Esophagus muscularis mucosa (tissue), 4 donors: ENCODE results near the gene PACRGL. TPM values are rescaled to one million over a fixed set of nuclear protein-coding genes. Genes with fewer than 3 reads are reported as not detected.

Source experiments
- DNase-seq: peaks from one replicate; pipeline ENCODE4 v3.0.0-alpha.2; 2017; ENCODE audit errors: extremely low spot score
- H3K27ac ChIP-seq, 4 donors: fragments of 200-600 bp; sonication (generic); replicated peaks in 1 of 4; 1 replicate in 3 of 4; 2 replicates in 1 of 4; pipeline ENCODE4 v1.5.1; 2016 to 2019; ENCODE audit warnings: mild to moderate bottlenecking in 1 of 4
- H3K27me3 ChIP-seq, 4 donors: fragments of 200-600 bp; sonication (generic); one replicate each; pipeline versions ENCODE4 v1.5.1 to v1.6.0; 2016 to 2019
- H3K36me3 ChIP-seq, 4 donors: fragments of 200-600 bp; sonication (generic); one replicate each; pipeline ENCODE4 v1.5.1; 2016 to 2019
- H3K4me1 ChIP-seq, 4 donors: fragments of 200-600 bp; sonication (generic); one replicate each; pipeline ENCODE4 v1.5.1; 2016 to 2019
- H3K4me3 ChIP-seq, 4 donors: fragments of 200-600 bp; sonication (generic); 1 replicate in 2 of 4; 2 replicates in 2 of 4; pipeline ENCODE4 v1.5.1; 2016 to 2019; ENCODE audit warnings: mild to moderate bottlenecking in 4 of 4, moderate library complexity in 1 of 4
- H3K9me3 ChIP-seq, 4 donors: fragments of 200-600 bp; sonication (generic); 1 replicate in 3 of 4; 2 replicates in 1 of 4; pipeline ENCODE4 v1.5.1; 2016 to 2019
- EP300 ChIP-seq: sonication (generic); formaldehyde crosslinking; IDR thresholded peaks from one replicate; pipeline ENCODE4 v1.6.1; 2017; ENCODE audit warnings: antibody characterized with exemption
- POLR2A ChIP-seq: fragments of 450-650 bp; IDR thresholded peaks from one replicate; pipeline ENCODE4 v1.6.1; 2017; ENCODE audit warnings: antibody characterized with exemption, moderate library complexity, mild to moderate bottlenecking, low read depth
- POLR2AphosphoS5 ChIP-seq, 2 donors: sonication (generic); formaldehyde crosslinking; IDR thresholded peaks; one replicate each; pipeline ENCODE4 v1.6.1; 2017; ENCODE audit warnings: antibody characterized with exemption in 2 of 2
- WGBS: methylation state at CpG from one replicate; pipeline ENCODE4 v1.1.5; 2018; 5-methylcytosine and 5-hydroxymethylcytosine counted together
- intact Hi-C: fragments of 100-400 bp; cut with DNase I; formaldehyde crosslinking; loops from one replicate; pipeline ENCODE4 v1.15.1; 2023
- total RNA-seq, 4 donors: library from RNA; depleted of rRNA; stranded (reverse); fragments of >200 nt; gene quantifications; one replicate each; pipeline versions ENCODE4 v1.1.0 to v1.2.1, GENCODE V29; 2016
- TF ChIP-seq, protein P1 (sequence below), 3 experiments: fragments of 200-600 bp in 2 of 3; fragments of 450-650 bp in 1 of 3; sonication (generic) in 2 of 3; IDR thresholded peaks; one replicate each; pipeline ENCODE4 v1.5.1; 2017 to 2019; ENCODE audit warnings: antibody characterized with exemption in 3 of 3, mild to moderate bottlenecking in 2 of 3, moderate library complexity in 1 of 3

Gene PACRGL
- total RNA-seq, 4 donors from 2014 or later: 22.1 to 28.8 (median 25.5) TPM

GRCh38 chr4:20666012-20666860 is 34.0 kb upstream of the PACRGL start:
- 88% methylated on average over 4 of the region's 4 CpGs for WGBS
- intact Hi-C loops: no loop called here
- TF ChIP-seq, protein P1, sequence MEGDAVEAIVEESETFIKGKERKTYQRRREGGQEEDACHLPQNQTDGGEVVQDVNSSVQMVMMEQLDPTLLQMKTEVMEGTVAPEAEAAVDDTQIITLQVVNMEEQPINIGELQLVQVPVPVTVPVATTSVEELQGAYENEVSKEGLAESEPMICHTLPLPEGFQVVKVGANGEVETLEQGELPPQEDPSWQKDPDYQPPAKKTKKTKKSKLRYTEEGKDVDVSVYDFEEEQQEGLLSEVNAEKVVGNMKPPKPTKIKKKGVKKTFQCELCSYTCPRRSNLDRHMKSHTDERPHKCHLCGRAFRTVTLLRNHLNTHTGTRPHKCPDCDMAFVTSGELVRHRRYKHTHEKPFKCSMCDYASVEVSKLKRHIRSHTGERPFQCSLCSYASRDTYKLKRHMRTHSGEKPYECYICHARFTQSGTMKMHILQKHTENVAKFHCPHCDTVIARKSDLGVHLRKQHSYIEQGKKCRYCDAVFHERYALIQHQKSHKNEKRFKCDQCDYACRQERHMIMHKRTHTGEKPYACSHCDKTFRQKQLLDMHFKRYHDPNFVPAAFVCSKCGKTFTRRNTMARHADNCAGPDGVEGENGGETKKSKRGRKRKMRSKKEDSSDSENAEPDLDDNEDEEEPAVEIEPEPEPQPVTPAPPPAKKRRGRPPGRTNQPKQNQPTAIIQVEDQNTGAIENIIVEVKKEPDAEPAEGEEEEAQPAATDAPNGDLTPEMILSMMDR (IDR thresholded peaks at IDR 0.05): no peak
- TF ChIP-seq EP300 (no peak), POLR2A (no peak), POLR2AphosphoS5 (IDR thresholded peaks at IDR 0.05) (no peak)
- H3K4me1 ChIP-seq: no peaks in the 10 kb centered on the region
- no peak overlapping the region for H3K27ac ChIP-seq
- H3K36me3 ChIP-seq: no peaks in the 10 kb centered on the region
- H3K9me3 ChIP-seq: no peaks in the 10 kb centered on the region
- H3K27me3 ChIP-seq: no peaks in the 10 kb centered on the region
- DNase-seq: peak; percentile 86
- no peak overlapping the region for H3K4me3 ChIP-seq

DNA sequence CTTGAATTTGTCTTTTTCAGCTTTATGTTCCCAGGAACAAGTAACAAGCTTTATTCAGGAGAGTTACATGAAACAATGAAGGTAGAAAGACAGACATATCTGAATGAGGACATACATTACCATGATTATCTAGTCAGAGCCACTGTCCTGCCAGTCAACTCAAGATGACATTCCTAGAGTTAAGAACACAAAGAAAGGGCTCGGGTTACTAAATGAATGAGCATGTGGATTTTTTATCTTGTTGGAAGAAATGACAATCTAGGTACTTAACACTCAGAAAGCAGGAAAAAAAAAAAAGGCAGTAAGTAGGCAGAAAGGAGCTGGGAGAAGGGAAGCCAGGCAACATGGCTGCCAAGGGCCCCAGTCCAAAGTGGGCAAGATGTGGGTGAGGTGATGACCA is 28.0 kb upstream of the PACRGL start:
- peaks cover 0 to 12% (median 9%) of the 10 kb centered on the region in 4 donors for H3K4me1 ChIP-seq
- no peaks in the 10 kb centered on the region for H3K27me3 ChIP-seq
- H3K36me3 ChIP-seq: no peaks in the 10 kb centered on the region
- intact Hi-C loops: no loop called here
- no peak overlapping the region for H3K27ac ChIP-seq
- DNase-seq: no peak
- no peak overlapping the region for H3K4me3 ChIP-seq
- H3K9me3 ChIP-seq: no peaks in the 10 kb centered on the region
- 73% methylated on average over 1 of the region's 1 CpG for WGBS
- TF ChIP-seq POLR2AphosphoS5 (IDR thresholded peaks at IDR 0.05) (no peak), EP300 (no peak), POLR2A (no peak)
- TF ChIP-seq, protein P1 (IDR thresholded peaks at IDR 0.05): no peak

DNA sequence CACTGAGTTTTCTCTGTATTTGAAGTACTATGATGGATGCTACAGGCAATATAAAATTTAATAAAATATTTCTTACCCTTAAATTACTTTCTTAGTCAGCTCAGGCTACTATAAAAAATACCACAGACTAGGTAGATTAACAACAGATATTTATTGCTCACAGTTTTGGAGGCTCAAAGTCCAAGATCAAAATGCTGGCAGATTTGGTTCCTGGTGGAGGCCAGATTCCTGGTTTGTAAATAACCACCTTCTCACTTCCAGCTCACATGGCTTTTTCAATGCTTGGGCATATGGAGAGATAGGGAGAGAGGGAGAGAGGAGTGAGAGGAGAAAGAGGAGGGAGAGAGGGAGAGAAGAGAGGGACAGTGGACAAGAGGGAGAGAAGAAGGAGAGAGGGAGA is 24.5 kb upstream of the PACRGL start:
- Histone ChIP-seq H3K27me3 (no peaks in the 10 kb centered on the region), H3K4me1 (peaks cover 0 to 20% (median 15%) of the 10 kb centered on the region in 4 donors), H3K9me3 (no peaks in the 10 kb centered on the region), H3K27ac (no peak overlapping the region), H3K36me3 (no peaks in the 10 kb centered on the region), H3K4me3 (no peak overlapping the region)
- intact Hi-C loops: no loop called here
- TF ChIP-seq EP300: no peak
- TF ChIP-seq POLR2A: no peak
- TF ChIP-seq POLR2AphosphoS5 (IDR thresholded peaks at IDR 0.05): no peak
- TF ChIP-seq, protein P1 (IDR thresholded peaks at IDR 0.05): no peak
- no peak for DNase-seq

DNA sequence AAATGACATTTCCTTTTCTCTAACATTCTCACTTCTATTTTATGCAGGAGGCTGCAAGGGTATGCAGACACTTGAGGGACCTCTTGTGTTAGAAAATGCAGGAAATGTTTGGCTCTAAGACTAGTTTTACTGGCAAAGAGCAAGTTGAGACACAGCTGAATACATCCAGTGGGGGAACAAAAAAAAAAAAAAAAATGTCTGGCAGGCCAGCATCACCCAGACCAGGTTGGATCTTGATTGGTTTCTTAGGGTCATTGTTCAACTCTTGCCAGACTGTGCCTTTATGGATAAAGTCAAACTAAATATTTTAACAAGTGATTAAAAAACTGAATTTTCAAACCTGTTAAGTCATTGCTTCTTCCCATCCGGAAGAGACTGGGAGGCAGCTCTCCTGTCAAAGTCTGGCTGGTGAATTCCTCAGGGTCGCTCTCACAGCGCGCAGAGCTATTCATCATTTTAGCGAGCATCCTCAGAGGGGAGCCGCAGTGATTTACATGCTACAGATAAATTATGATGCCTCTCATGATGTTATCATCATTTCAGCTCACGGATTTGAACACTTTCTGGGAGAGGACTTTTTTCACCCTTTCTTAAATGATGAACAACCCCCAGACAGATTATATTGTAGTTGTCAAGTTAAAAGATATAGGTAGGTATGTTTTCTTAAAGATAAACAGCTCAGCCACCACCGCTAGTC is 23.6 kb upstream of the PACRGL start:
- H3K9me3 ChIP-seq: no peaks in the 10 kb centered on the region
- no peaks in the 10 kb centered on the region for H3K27me3 ChIP-seq
- intact Hi-C loops: no loop called here
- H3K36me3 ChIP-seq: no peaks in the 10 kb centered on the region
- peaks cover 0 to 28% (median 20%) of the 10 kb centered on the region in 4 donors for H3K4me1 ChIP-seq
- no peak overlapping the region for H3K27ac ChIP-seq
- no peak overlapping the region for H3K4me3 ChIP-seq
- WGBS: 31% methylated on average over 8 of the region's 8 CpGs
- TF ChIP-seq POLR2A (no peak), POLR2AphosphoS5 (IDR thresholded peaks at IDR 0.05) (no peak), EP300 (no peak)
- TF ChIP-seq, protein P1 (IDR thresholded peaks at IDR 0.05): no peak
- no peak for DNase-seq
